Progenitor cell of endocrine pancreas (in vitro differentiated cells): ENCODE measurements around the gene PAK5. TPM values are rescaled to one million over a fixed set of nuclear protein-coding genes. Genes with fewer than 3 reads are reported as not detected.

ENCODE experiments used
- DNase-seq: peaks from one replicate; pipeline ENCODE4 v3.0.0; 2021; ENCODE audit warnings: low spot score; ENCODE audit not compliant: unreplicated experiment
- H3K27ac Mint-ChIP-seq: 2 replicates; pipeline ENCODE4 v1.8.0; 2021; ENCODE audit warnings: mild to moderate bottlenecking, moderate library complexity, mixed read lengths
- H3K27me3 Mint-ChIP-seq: 2 replicates; pipeline ENCODE4 v1.8.0; 2021; ENCODE audit warnings: mixed read lengths
- H3K36me3 Mint-ChIP-seq: 2 replicates; pipeline ENCODE4 v1.8.0; 2022; ENCODE audit warnings: mixed read lengths; ENCODE audit not compliant: insufficient read depth
- H3K4me1 Mint-ChIP-seq: 2 replicates; pipeline ENCODE4 v1.8.0; 2021; ENCODE audit warnings: low read depth, mixed read lengths
- H3K4me3 Mint-ChIP-seq: 2 replicates; pipeline ENCODE4 v1.8.0; 2021; ENCODE audit warnings: low read depth, mild to moderate bottlenecking, moderate library complexity, mixed read lengths
- H3K9me3 Mint-ChIP-seq: 2 replicates; pipeline ENCODE4 v1.8.0; 2021; ENCODE audit warnings: low read depth, mixed read lengths
- CTCF ChIP-seq: fragments of 200-600 bp; sonication (generic); IDR thresholded peaks from one replicate; pipeline ENCODE4 v1.5.0; 2021; ENCODE audit warnings: antibody characterized with exemption, mild to moderate bottlenecking; ENCODE audit not compliant: unreplicated experiment
- total RNA-seq: library from RNA; stranded (reverse); gene quantifications from 2 replicates; pipeline ENCODE4 v1.2.1, GENCODE V29; 2021

PAK5 gene
- total RNA-seq, 1 donor from 2014 or later = 12.2 TPM

GRCh38 chr20:9506964-9507369, 331.9 kb downstream of the PAK5 start:
- H3K9me3 Mint-ChIP-seq = no peaks in the 10 kb centered on the region
- peaks cover 86% of the 10 kb centered on the region for H3K27me3 Mint-ChIP-seq
- H3K4me3 Mint-ChIP-seq = no peak overlapping the region
- no peak for DNase-seq
- H3K27ac Mint-ChIP-seq = no peak overlapping the region
- H3K4me1 Mint-ChIP-seq = no peaks in the 10 kb centered on the region
- no peak for TF ChIP-seq CTCF
- H3K36me3 Mint-ChIP-seq = no peaks in the 10 kb centered on the region

- DNase-seq = no peak
- Mint-ChIP-seq H3K4me1 (no peaks in the 10 kb centered on the region), H3K27me3 (peaks cover 80% of the 10 kb centered on the region), H3K36me3 (no peaks in the 10 kb centered on the region), H3K9me3 (no peaks in the 10 kb centered on the region), H3K4me3 (no peak overlapping the region), H3K27ac (no peak overlapping the region)
- no peak for TF ChIP-seq CTCF
Observed at GRCh38 chr20:9506280-9506821, 332.5 kb downstream of the PAK5 start.

- Mint-ChIP-seq H3K9me3 (no peaks in the 10 kb centered on the region), H3K27me3 (peaks cover 56% of the 10 kb centered on the region), H3K4me3 (no peak overlapping the region), H3K27ac (no peak overlapping the region), H3K36me3 (no peaks in the 10 kb centered on the region), H3K4me1 (no peaks in the 10 kb centered on the region)
- no peak for TF ChIP-seq CTCF
- DNase-seq = no peak
Observed at GRCh38 chr20:9503526-9504245, 335.2 kb downstream of the PAK5 start.

- Mint-ChIP-seq H3K4me1 (no peaks in the 10 kb centered on the region), H3K27ac (no peak overlapping the region), H3K27me3 (peaks cover 39% of the 10 kb centered on the region), H3K4me3 (no peak overlapping the region), H3K36me3 (no peaks in the 10 kb centered on the region), H3K9me3 (no peaks in the 10 kb centered on the region)
- no peak for DNase-seq
- no peak for TF ChIP-seq CTCF
Observed at GRCh38 chr20:9501473-9501872, 337.4 kb downstream of the PAK5 start.

- Mint-ChIP-seq H3K27me3 (peaks cover 32% of the 10 kb centered on the region), H3K4me1 (no peaks in the 10 kb centered on the region), H3K9me3 (peaks cover 3% of the 10 kb centered on the region), H3K4me3 (no peak overlapping the region), H3K27ac (no peak overlapping the region), H3K36me3 (no peaks in the 10 kb centered on the region)
- no peak for TF ChIP-seq CTCF
- DNase-seq = no peak
Observed at GRCh38 chr20:9500121-9500520, 338.8 kb downstream of the PAK5 start.
